Activated CD8-positive, alpha-beta memory T cell treated with anti-CD3 and anti-CD28 coated beads, Interleukin-2, amount 50 U/mL, for 24 hours (primary cell): ENCODE results near the gene SUV39H1.
"Not testable (repeated sequence)": the region's sequence is repeated elsewhere in the genome, so short reads cannot be mapped to it uniquely, and the experiment has no call there.

Experiments
- DNase-seq: peaks from one replicate; pipeline ENCODE4 v3.0.0-alpha.2; 2020; ENCODE audit errors: extremely low read depth

SUV39H1 gene

DNA sequence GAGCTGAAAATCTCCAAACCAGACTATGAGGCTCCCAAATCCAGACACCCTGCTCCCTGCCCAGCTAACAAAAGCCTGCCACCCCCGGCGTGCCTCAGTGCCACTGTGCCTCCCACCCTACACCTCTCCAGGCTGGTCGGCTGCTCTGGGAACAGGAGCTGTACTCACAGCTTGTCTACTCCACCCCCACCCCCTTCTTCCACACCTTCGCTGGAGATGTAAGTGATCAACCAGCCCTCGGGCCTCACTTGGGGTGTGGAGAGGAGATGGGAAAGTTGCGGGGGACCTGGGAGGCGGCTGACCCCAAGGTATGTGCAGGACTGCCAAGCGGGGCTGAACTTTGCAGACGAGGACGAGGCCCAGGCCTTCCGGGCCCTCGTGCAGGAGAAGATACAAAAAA, 11.1 kb upstream of the SUV39H1 start:
- no peak for DNase-seq

DNA sequence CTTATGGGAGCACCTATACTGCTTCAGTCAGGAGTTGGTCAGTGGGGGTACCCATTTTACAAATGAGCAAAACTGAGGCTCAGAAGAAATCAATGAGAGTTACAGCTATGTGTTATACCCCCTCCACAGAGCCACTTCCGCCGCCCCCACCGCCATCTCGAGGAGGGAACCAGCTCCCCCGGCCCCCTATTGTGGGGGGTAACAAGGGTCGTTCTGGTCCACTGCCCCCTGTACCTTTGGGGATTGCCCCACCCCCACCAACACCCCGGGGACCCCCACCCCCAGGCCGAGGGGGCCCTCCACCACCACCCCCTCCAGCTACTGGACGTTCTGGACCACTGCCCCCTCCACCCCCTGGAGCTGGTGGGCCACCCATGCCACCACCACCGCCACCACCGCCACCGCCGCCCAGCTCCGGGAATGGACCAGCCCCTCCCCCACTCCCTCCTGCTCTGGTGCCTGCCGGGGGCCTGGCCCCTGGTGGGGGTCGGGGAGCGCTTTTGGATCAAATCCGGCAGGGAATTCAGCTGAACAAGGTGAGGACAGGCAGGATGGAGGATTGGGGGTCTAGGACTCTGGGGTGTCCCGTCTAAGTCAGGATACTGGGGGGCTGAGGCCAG, 7.9 kb upstream of the SUV39H1 start:
- DNase-seq = no peak

DNA sequence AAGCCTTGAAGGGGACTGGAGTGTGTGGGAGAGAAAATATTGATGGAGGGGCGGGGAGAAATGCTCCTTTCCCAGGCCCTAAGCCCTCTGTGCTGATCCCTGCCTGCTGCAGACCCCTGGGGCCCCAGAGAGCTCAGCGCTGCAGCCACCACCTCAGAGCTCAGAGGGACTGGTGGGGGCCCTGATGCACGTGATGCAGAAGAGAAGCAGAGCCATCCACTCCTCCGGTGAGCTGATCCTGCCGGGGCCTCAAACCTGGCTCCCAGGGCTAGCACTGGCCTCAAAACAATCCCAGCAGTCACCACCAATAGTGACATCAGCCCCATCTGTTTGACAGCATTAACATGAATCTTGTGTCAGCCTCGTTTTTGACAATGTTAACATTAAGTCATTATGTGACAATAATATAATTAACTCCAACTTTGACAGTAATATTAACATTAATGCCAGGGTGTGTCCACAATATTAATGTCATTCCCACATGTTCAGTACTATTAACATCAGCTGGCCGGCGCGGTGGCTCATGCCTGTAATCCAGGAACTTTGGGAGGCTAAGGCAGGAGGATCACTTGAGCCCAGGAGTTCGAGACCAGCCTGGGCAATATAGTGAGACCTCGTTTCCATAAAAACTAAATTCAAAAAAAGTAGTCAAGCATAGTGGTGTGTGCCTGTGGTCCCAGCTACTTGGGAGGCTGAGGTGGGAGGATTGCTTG, 7.2 kb upstream of the SUV39H1 start:
- no peak for DNase-seq

DNA sequence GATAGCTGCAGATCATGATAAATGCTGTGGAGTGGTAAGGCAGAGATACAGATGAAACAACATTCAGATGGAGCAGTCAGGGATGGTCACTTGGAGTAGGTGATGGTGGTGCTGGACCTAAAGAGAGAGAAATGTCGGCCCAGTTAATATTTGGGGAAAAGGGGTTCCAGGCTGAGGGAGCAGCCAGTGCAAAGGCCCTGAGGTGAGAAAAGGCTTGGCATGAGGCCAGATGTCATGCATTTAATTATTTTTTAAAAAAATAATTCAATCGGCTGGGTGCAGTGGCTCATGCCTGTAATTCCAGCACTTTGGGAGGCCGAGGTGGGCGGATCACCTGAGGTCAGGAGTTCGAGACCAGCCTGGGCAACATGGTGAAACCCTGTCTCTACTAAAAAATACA, 4.8 kb upstream of the SUV39H1 start:
- DNase-seq = not testable (repeated sequence)

DNA sequence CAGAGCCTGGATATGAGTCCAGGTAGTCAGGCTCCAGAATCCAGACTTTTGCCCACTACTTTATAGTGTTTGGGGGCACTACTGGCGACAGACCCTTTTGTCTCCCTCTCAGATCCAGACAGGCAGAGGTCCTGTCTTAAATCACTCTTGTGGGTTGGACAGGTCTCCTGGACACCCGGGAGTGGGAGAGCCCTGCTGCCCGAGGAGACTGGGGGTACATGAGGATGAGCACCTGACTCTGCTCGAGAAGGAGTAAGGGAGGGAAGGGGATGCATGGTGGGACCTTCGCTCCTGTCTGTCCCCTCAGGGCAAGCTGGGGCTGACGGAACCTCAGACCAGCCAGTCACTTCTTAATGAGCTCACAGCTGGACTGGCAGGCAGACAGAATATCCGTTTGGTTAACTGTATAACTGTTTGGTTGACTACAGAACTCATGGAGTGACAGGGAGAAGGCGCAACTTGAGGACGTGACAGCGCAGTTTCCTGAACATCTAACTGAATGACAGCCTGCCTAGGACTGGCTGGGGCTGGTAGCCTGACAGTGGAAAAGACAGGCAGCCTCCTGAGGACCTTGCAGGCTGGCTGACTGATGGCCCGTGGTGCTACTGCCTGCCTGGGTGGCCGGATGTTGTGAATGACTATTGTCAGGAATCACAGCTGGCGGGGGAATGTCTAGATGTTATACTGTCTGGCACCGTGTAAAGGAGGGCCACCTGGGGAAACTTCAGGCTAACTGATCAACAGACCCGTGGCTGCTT, 1.6 kb upstream of the SUV39H1 start:
- no peak for DNase-seq

DNA sequence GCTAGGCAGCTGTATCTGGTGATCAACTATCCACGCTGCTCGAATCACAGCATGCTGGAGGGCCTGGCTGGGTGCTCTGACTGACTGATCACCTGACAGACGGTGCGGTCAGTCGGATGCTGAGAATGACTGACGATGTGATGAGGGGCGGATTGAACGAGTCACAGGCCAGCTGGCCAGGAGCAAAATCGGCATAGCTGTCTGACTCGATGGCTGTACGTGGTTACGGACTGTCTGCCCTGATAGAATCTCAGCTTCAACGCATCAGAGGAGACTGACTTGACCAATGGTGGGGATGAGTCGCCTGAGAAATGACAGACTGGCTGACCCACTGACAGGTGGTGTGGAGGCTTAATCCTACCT, 1.0 kb upstream of the SUV39H1 start:
- no peak for DNase-seq

DNA sequence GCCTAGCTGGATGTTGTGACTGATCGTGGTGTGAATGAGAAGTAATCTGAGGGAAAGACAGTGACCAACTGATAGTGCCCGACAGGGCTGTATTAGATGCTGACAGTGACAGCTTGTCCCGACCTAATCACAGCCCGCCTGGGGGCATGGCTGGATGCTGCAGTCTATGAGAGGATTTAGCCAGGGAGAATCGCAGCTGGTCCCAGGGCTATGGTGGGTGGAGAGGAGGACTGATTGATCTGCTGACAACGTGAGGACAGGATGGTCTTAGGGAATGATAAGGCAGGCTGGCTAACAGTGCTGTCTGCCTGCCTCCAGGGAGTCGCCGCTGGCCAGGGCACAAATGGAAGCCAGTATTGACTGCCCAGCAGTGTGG, 621 bp upstream of the SUV39H1 start:
- no peak for DNase-seq

DNA sequence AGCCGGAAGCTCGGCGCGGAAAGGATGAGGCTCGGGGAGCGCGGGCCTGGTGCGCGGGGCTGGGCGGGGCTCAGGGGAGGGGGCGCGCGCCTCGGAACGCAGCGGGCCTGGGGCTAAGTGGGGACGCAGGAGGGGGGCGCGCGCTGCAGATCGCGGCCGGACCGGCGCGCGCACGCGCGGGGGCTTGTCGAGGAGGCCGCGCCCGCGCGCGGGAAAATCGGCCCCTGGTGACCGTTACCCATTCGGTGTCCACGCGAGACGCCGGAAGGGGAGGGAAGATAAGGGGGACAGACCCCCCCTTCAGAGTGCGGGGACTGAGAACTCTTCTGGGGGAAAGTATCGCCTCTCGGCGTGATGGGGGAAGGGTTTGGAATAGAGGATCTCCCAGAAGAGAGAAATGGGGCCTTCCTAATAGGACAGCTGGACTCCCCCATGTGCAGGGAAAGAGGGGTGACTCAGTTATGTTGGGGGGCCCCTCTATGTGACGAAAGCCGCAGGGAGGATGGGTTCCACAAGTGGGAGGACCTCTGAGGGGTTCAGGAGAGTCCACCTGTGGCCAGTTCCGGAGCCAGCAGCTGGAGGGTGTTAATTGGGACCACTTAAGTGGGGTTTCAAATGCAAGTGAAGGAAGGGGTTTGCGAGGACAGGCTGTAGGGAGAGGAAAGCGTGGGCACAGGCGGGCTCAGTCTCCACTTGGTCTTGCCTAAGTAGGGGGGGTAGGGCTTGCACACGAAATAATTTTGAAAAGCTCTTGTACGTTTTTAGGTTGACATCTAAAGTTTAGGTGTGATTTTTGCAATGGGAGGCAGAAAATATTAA, 584 bp downstream of the SUV39H1 start:
- no peak for DNase-seq

DNA sequence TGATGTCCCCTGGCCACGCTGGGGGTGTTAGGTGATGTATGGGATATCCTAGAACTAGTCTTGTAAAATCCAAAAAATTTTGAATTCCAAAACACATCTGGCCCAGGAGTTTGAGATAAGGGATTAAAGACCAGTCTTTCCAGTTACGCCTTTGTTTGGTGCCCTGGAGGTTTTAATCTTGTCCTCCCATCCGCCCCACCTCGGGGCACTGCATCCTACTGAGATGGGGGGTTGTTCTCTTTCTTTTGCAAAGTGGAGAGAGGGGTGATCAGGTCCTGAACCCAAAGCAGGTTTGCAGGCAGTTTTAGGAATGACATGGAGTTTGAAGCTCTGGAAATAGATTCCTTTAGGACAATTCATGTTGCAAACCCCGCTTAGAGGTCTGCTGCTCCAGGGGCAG, 1.8 kb downstream of the SUV39H1 start:
- no peak for DNase-seq

DNA sequence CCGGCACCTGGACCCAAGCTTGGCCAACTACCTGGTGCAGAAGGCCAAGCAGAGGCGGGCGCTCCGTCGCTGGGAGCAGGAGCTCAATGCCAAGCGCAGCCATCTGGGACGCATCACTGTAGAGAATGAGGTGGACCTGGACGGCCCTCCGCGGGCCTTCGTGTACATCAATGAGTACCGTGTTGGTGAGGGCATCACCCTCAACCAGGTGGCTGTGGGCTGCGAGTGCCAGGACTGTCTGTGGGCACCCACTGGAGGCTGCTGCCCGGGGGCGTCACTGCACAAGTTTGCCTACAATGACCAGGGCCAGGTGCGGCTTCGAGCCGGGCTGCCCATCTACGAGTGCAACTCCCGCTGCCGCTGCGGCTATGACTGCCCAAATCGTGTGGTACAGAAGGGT, 3.7 kb downstream of the SUV39H1 start:
- DNase-seq = no peak

DNA sequence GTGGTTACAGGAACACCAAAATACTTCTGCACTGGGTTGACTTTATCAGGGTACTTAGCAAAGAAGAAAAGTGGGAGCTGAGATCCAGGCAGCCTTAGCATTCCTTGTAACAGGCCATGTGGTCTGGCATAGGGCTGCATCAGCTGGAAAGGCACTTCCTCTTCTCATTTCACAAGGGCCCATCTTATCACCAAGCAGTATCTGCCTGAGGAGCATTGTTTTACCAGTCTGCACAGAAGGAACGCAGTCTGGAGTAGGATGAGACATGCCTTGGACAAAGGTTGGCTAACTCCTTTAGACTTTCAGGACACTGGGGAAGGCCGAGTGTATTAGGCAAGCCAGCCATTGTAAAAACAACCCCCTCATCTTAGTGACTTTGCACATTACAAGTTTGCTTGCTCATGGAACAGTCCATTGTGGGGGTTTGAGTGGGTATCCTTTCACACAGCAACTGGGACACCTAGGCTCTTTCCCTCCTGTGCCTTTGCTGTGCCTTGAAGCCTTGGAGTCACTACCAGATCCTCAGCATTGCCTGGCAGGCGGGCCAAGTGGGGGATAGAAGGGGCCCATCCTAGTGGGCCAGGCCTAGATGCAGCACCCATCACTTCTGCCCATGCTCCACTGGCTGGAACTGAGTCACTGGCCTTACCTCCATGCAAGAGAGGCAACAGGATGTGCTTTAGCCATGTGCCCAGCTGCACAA, 4.6 kb downstream of the SUV39H1 start:
- DNase-seq = no peak

DNA sequence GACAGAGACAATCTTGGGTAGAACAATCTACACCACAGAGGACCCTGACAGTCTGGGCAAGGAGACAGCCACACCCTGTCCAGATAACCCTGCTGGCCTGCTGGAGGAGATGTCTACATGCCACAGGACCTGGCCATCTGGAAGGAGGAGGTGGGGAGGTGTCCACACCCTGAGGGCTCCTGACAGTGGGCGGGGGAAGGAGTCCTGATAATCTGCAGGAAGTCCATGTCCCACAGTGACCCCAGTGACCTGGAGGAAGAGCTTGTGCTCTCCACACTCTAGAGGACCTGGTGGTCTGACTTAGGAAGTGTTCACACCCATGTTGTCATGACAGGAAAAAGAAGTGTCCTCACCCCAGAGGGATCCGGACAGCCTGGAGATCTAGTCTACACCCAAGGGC, 5.5 kb downstream of the SUV39H1 start:
- DNase-seq = no peak

DNA sequence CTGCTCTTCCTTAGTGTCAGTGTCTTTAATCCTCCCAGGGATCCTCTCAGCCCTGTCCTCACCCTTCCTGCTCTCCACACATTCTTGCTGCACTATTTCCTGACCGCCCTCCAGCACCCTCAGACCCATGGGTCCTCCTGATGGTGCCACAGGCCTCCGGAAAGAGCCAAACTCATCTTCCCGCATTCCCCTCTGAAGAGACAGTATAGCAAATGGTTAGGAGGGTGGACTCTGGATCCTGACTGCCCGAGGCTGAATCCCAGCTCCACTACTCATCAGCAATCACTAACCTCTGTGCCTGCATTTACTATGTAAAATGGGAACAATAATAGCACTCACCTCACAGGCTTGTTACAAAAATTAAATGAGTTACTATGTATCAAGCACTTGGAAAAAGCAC, 6.2 kb downstream of the SUV39H1 start:
- DNase-seq = no peak

DNA sequence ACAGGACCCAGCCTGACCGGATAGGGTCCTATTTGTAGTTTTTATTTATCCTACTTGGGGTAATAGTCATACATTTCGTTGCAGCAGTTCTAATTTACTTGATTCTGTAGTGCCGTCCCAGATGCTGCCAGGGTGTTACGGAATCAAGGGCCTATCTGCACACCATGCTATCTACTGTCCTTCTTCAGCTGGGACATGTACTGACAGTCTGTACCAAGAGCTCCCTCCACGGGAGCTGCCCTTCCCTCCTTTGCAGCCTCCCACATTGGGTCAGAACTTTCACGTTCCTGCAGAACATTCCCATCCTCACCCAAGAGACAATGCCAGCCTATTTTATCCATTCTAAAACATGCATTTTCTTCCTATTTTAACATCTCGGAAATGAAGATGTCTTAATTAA, 6.7 kb downstream of the SUV39H1 start:
- no peak for DNase-seq

DNA sequence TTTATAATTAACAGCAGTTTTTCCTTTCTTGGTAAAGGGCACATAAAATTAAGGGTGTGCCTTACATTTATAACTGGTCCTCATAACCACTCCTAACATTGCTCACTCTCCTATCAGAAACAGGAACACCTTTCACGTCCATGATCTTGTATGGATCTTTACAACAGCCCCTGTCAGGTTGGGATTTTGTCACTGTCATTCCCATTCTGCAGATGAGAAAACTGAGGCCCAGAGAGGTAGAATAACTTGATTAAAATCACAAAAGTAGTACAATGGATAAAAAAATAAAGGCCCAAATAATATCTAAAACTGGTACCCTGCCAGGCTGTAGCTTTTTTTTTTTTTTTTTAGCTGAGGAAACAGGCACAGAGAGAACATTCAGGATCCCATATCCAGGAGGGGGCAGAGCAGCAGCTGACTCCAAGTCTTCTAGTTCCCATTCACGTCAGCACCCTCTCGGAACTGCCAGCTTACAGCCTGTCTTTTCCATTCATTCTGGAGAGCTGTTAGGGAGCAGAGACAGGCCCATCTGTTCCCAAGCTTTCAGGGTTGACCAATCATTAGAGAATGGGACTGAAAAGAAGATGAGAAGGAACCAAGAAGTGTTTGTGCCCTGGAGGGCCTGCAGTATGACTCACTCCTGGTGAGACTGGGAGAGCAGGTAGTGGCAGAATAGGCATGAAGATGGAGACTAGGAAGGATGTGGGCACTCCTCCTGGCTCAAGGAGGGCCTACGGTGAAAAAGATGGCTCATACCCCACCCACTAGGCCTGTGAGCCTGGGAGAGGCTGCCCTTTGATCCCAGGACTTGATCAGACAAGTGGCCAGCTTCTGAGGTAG, 7.3 kb downstream of the SUV39H1 start:
- DNase-seq = no peak

DNA sequence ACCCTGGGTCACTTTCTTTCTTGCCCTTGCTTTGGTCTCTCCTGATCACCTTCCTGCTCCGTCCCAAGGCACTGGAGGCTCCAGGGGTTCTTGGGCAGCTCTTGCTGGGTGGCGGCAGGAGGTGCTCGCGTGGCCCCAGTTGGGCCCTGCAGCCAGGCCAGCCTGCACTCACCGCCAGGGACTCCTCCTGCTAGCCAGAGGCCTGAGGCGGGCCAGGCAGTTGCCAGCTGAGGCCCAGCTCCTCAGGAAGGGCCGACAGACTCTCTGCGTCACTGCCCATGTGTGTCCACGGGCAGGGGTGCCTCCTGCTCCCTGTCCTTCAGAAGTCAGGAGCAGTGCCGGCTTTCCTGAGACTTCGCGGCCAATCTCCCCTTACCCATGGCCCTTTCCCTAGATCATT, 9.3 kb downstream of the SUV39H1 start:
- DNase-seq = no peak

DNA sequence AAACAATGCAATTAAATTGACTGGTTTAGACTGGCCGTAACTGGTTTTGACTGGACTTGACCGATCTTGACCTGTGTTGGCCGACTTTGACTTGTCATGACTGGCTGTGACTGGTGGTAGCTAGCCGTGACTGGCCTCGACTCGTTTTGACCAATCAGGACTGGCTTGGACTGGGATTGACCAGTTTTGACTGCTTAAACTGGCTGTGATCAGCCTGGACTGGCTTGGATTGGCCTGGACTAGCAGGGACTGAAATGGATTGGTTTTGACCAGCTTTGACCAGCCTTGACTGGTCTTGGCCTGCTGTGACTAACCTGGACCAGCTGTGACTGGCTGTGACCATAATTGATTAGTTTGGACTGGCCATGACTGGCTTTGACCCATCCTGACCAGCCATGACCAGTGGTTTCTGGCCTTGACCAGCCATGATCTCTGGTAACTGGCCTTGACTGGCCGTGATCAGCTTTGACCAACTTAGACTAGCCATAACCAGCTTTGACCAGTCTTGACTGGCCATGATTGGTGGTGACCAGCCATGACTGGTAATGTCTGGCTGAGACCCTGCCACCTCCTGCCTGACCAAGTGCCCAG, 13.1 kb downstream of the SUV39H1 start:
- DNase-seq = no peak

DNA sequence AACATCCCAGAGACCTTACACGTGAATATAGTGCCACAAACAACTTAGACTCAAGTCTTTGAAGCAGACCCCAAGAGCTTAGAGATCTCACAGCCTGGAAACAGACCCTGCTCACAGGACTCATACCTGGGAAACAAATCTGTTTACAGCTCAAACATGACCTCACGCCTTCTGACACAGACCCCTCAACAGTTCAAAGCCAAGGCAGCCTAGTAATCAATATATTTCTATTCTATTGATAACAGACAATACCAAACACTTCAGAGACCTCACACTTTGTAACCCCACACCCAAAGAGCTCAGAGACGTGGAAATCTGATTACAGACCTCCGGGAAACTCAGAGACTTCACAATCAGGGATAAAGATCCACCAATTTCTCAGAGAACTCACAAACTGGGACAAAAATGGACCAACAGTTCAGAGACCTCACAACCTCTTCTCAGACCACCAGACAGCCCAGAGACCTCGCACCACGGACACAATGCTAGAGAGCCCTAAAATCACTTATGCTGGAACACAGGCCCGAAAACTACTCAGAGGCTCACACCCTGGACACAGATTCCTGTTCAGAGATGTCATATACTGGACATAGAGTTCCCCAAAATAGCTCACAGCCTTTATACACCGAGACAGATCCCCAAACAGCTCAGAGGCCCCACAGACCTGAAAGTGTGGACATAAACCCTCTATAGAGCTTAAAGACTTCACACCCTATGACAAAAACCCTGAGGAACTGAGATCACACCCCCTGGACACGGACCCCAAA, 14.8 kb downstream of the SUV39H1 start:
- no peak for DNase-seq

DNA sequence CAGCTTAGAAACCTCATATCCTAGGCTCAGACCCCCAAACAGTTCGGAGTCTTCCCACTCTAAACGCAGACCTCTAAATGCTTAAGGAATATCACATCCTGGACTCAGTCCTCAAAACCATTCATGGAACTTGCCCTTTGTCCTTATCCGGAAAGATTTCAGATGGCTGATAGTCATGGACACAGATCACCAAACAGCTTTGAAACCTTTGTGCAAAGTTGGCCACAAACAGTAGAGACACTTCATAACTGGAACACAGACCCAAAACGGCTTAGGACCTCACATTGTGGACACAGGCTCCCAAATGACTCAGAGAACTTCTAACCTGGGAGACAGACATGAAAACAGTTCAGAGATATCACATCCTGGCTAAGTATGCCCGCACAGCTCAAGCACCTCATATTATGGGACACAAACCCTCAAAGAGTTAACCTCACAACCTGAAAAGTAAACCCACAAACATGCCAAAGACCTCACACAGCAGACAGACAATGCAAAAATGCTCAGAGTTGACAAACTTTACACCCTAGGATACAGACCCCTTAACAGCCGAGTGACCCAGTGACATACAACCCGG, 15.5 kb downstream of the SUV39H1 start:
- DNase-seq = no peak
